ENCODE data around the gene ATP13A3.

DNA sequence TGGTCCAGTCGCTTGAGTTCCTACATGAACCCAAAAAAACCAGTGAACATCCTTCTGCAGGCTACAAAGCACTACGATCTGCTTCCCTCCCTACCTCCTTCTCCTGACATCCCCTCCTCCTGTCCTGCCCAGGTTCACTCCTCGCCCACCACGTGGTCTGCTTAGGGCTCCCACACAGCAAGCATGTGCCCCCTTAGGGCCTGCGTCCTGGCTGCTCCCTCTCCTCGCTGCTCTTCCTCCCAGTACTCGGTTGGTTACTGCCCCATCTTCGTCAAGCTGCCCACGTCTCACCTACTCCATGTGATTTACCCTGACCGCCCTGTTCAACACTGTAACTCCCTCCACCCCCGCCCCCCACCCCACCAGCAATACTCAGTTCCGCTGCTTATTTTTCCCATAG is 20.8 kb upstream of the ATP13A3 start:
- TF ChIP-seq ZFP3 (CRISPR knock-in tag; IDR thresholded peaks at IDR 0.05), result no peak
- no peak for TF ChIP-seq PATZ1 (CRISPR knock-in tag; IDR thresholded peaks at IDR 0.05; ENCODE audit: borderline replicate concordance)
- no peak for TF ChIP-seq OSR1 (CRISPR knock-in tag; IDR thresholded peaks at IDR 0.05)
